Transverse colon (tissue), 4 donors: ENCODE measurements around the gene BSG. TPM values are rescaled to one million over a fixed set of nuclear protein-coding genes. Genes with fewer than 3 reads are reported as not detected.

Experiments
- DNase-seq: peaks from one replicate; pipeline ENCODE4 v3.0.0-alpha.2; 2019
- H3K27ac ChIP-seq, 4 donors: fragments of 200-600 bp; sonication (generic); 2 replicates each; pipeline ENCODE4 v1.5.1; 2016 to 2018; ENCODE audit warnings: inconsistent platforms in 4 of 4
- H3K27me3 ChIP-seq: fragments of 200-600 bp; sonication (generic); 2 replicates; pipeline ENCODE4 v1.5.1; 2017; ENCODE audit warnings: inconsistent platforms
- H3K36me3 ChIP-seq, 4 donors: fragments of 200-600 bp; sonication (generic); 2 replicates each; pipeline ENCODE4 v1.5.1; 2017 to 2019; ENCODE audit warnings: inconsistent platforms in 4 of 4
- H3K4me1 ChIP-seq, 4 donors: fragments of 200-600 bp; sonication (generic); 2 replicates each; pipeline ENCODE4 v1.5.1; 2017 to 2020; ENCODE audit warnings: inconsistent platforms in 4 of 4
- H3K4me3 ChIP-seq, 4 donors: fragments of 200-600 bp; sonication (generic); 1 replicate in 1 of 4; 2 replicates in 3 of 4; pipeline versions ENCODE4 v1.5.1 to v1.6.1; 2017 to 2019; ENCODE audit warnings: inconsistent platforms in 4 of 4
- H3K9me3 ChIP-seq, 2 donors: fragments of 200-600 bp; sonication (generic); 2 replicates each; pipeline ENCODE4 v1.5.1; 2017 to 2019; ENCODE audit warnings: inconsistent platforms in 2 of 2
- EP300 ChIP-seq: sonication (generic); formaldehyde crosslinking; IDR thresholded peaks from one replicate; pipeline ENCODE4 v1.6.1; 2017; ENCODE audit warnings: antibody characterized with exemption, low read depth
- POLR2A ChIP-seq: fragments of 450-650 bp; IDR thresholded peaks from one replicate; pipeline ENCODE4 v1.6.1; 2016; ENCODE audit warnings: antibody characterized with exemption, mild to moderate bottlenecking, moderate library complexity
- POLR2AphosphoS5 ChIP-seq, 3 donors: sonication (generic); formaldehyde crosslinking; IDR thresholded peaks; one replicate each; pipeline ENCODE4 v1.6.1; 2016; ENCODE audit warnings: antibody characterized with exemption in 3 of 3
- WGBS, 2 donors: methylation state at CpG; one replicate each; pipeline ENCODE4 v1.1.5; 2018; ENCODE audit warnings: low coverage in 1 of 2; 5-methylcytosine and 5-hydroxymethylcytosine counted together
- in situ Hi-C, 4 donors: fragments of 200-750 bp; cut with MboI; loops; one replicate each; pipeline versions ENCODE4 v1.15.0 to v1.15.1; 2017; ENCODE audit warnings: low sequenced_read_pairs in 3 of 4, low pct_ligation_motif_present in 1 of 4, low pct_unique_long_range_greater_than_20kb in 1 of 4
- intact Hi-C: fragments of 100-400 bp; cut with DNase I; formaldehyde crosslinking; loops from one replicate; pipeline ENCODE4 v1.15.1; 2023; ENCODE audit warnings: low total_unique reads
- total RNA-seq, 4 donors: library from RNA; depleted of rRNA; stranded (reverse); fragments of >200 nt; gene quantifications; one replicate each; pipeline ENCODE4 v1.1.0, GENCODE V29; 2016
- TF ChIP-seq, protein P1 (sequence below), 5 experiments: fragments of 200-600 bp in 3 of 5; fragments of 450-650 bp in 2 of 5; sonication (generic) in 3 of 5; IDR thresholded peaks; 1 replicate in 2 of 5; 2 replicates in 3 of 5; pipeline ENCODE4 v1.5.1; 2016 to 2017; ENCODE audit warnings: antibody characterized with exemption in 5 of 5, inconsistent platforms in 3 of 5, mild to moderate bottlenecking in 2 of 5, moderate library complexity in 1 of 5

Gene BSG
- total RNA-seq, 4 donors from 2014 or later = 909 to 2,228 (median 1,224) TPM

GRCh38 chr19:556611-557382 is 15.6 kb upstream of the BSG start:
- peak overlapping the region; percentile 51 to 76 (median 62) for H3K27ac ChIP-seq
- H3K36me3 ChIP-seq = no peaks in the 10 kb centered on the region
- H3K27me3 ChIP-seq = no peaks in the 10 kb centered on the region
- 76% methylated on average over 31 of the region's 31 CpGs; no CpG with 5 or more reads in 1 of the 2 donors for WGBS, 2 donors
- H3K4me1 ChIP-seq = peaks cover 14 to 44% (median 24%) of the 10 kb centered on the region in 4 donors
- intact Hi-C loops = no loop called here
- H3K9me3 ChIP-seq = no peaks in the 10 kb centered on the region
- H3K4me3 ChIP-seq = no peak overlapping the region
- in situ Hi-C loops = no loop called here
- DNase-seq = no peak
- TF ChIP-seq POLR2A = no peak
- no peak for TF ChIP-seq POLR2AphosphoS5 (IDR thresholded peaks at IDR 0.05)
- no peak for TF ChIP-seq EP300
- TF ChIP-seq, protein P1, sequence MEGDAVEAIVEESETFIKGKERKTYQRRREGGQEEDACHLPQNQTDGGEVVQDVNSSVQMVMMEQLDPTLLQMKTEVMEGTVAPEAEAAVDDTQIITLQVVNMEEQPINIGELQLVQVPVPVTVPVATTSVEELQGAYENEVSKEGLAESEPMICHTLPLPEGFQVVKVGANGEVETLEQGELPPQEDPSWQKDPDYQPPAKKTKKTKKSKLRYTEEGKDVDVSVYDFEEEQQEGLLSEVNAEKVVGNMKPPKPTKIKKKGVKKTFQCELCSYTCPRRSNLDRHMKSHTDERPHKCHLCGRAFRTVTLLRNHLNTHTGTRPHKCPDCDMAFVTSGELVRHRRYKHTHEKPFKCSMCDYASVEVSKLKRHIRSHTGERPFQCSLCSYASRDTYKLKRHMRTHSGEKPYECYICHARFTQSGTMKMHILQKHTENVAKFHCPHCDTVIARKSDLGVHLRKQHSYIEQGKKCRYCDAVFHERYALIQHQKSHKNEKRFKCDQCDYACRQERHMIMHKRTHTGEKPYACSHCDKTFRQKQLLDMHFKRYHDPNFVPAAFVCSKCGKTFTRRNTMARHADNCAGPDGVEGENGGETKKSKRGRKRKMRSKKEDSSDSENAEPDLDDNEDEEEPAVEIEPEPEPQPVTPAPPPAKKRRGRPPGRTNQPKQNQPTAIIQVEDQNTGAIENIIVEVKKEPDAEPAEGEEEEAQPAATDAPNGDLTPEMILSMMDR (IDR thresholded peaks at IDR 0.05) = no peak

GRCh38 chr19:558770-559439 is 13.5 kb upstream of the BSG start:
- intact Hi-C loops (no loop called here), in situ Hi-C loops (no loop called here)
- Histone ChIP-seq H3K4me3 (no peak overlapping the region), H3K9me3 (no peaks in the 10 kb centered on the region), H3K4me1 (peaks cover 14 to 33% (median 19%) of the 10 kb centered on the region in 4 donors), H3K27me3 (no peaks in the 10 kb centered on the region), H3K27ac (peak overlapping the region; percentile 37 to 67 (median 52)), H3K36me3 (no peaks in the 10 kb centered on the region)
- WGBS, 2 donors = 51% methylated on average over 19 of the region's 21 CpGs; no CpG with 5 or more reads in 1 of the 2 donors
- no peak for TF ChIP-seq EP300
- TF ChIP-seq, protein P1 (IDR thresholded peaks at IDR 0.05) = no peak
- no peak for TF ChIP-seq POLR2AphosphoS5 (IDR thresholded peaks at IDR 0.05)
- no peak for TF ChIP-seq POLR2A
- DNase-seq = peak; percentile 47

GRCh38 chr19:560121-560520 is 12.3 kb upstream of the BSG start:
- Histone ChIP-seq H3K36me3 (no peaks in the 10 kb centered on the region), H3K27me3 (no peaks in the 10 kb centered on the region), H3K9me3 (no peaks in the 10 kb centered on the region), H3K4me1 (peaks cover 14 to 30% (median 19%) of the 10 kb centered on the region in 4 donors), H3K27ac (no peak overlapping the region), H3K4me3 (no peak overlapping the region)
- no peak for DNase-seq
- in situ Hi-C loops = no loop called here
- WGBS, 2 donors = 66 to 74% methylated on average over 4 to 12 of the region's 12 CpGs
- TF ChIP-seq POLR2A (no peak), EP300 (no peak), POLR2AphosphoS5 (IDR thresholded peaks at IDR 0.05) (no peak)
- TF ChIP-seq, protein P1 (IDR thresholded peaks at IDR 0.05) = no peak
- intact Hi-C loops = no loop called here

DNA sequence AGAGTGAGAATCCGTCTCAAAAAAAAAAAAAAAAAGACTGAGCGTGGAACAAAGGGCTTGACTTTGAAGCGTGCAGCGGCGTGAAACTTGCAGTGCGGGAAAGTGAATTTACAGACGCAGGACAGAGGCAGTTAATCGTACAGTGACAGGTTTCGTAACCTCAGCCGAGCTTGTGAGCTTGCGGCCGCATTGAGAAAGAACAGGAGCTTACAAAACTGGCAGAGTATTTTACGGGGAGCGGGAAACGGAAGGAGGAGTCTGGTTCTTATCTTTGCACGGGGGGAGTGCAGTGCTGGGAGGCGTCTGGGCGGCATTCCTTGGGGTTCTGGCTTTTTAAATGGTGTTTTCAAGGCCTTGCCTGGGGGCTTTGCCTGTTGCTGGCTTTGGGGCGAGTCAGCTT is 6.0 kb upstream of the BSG start:
- WGBS, 2 donors = 63 to 65% methylated on average over 16 to 19 of the region's 19 CpGs
- peak; percentile 61 for DNase-seq
- Histone ChIP-seq H3K4me1 (peaks cover 7 to 8% (median 7%) of the 10 kb centered on the region in 4 donors), H3K27ac (peak overlapping the region; percentile 40 to 88 (median 81)), H3K9me3 (no peaks in the 10 kb centered on the region), H3K27me3 (no peaks in the 10 kb centered on the region), H3K4me3 (no peak overlapping the region), H3K36me3 (no peaks in the 10 kb centered on the region)
- in situ Hi-C loops (no loop called here), intact Hi-C loops (no loop called here)
- TF ChIP-seq, protein P1 (IDR thresholded peaks at IDR 0.05) = no peak
- TF ChIP-seq POLR2AphosphoS5 (IDR thresholded peaks at IDR 0.05) = peak; percentile 85 to 91 (median 91)
- TF ChIP-seq POLR2A = no peak
- peak; percentile 89 for TF ChIP-seq EP300
